HL-60/S4 treated with retinoic acid at 250 ng/mL for 4 days and 3 days (cell line): Measurements from ENCODE around the gene COL18A1.

Experiments
- in situ Hi-C: fragments of 300-500 bp; cut with MboI; formaldehyde crosslinking; loops from 2 replicates; pipeline ENCODE4 v1.7.0; 2022; ENCODE audit warnings: low sequenced_read_pairs

COL18A1 gene

DNA sequence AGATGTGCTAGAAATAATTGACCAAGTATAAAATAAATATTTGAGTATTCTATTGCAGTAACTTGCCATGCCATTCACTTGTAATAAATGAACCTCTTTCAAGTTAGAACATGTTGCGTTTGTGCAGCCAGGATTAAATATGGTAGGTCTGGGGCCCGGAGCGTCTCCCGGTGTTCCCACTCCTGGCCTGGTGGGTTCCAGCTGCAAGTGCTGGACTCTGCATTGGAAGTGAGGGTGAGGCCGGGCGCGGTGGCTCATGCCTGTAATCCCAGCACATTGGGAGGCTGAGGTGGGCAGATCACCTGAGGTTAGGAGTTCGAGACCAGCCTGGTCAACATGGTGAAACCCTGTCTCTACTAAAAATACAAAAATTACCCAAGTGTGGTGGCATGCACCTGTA, 156.3 kb downstream of the COL18A1 start:
- in situ Hi-C loops: loop anchor here (25.0 kb wide), 1 partner anchor 251 kb away; no protein-coding TSS in a partner anchor

DNA sequence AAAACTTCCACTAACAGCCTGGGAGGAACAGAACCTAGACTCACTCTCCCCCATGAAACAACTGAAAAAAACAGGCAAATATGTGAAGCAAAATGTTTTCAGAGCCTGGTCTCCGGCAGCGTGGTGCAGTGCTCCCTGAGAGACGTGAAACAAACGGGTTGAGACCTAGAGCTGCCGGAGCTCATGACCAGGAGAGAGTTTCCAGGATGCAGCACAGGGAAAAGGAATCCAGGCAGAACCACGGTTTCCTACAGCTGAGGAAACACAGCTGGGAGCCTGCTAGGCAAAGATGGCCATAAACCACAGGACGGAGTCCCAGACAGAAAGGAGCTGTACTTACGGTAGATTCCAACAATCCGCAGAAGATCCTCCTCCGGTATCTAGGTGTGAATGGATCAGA, 157.4 kb downstream of the COL18A1 start:
- in situ Hi-C loops: loop anchor here (25.0 kb wide), 1 partner anchor 250 kb away; no protein-coding TSS in a partner anchor

DNA sequence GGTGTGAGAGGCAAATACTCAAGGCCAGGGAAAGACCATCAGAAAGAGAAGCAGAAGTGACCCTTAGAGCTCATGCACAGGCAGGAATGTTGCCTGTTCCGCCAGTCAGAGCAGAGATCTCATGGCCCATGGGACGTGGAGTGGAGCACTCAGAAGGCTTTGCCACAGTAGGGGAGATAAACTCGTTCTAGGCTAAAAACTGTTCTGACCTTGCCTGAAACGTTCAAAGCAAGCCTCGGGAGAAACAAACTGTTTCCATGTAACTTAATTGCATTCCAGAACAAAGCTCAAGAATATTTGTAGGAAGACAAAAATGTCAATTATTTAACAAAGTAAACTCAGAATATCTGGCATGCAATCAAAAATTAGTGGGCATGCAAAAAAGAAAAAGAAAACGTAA, 158.0 kb downstream of the COL18A1 start:
- in situ Hi-C loops: loop anchor here (25.0 kb wide), 1 partner anchor 249 kb away; no protein-coding TSS in a partner anchor
